Colonic mucosa (tissue), 4 donors: ENCODE measurements around the gene LEMD1. TPM values are rescaled to one million over a fixed set of nuclear protein-coding genes. Genes with fewer than 3 reads are reported as not detected.
A peak's percentile ranks its signal among the peaks of the same experiment; 100 is the strongest.
"Not testable (repeated sequence)": the region's sequence is repeated elsewhere in the genome, so short reads cannot be mapped to it uniquely, and the experiment has no call there.

Experiments used
- DNase-seq: peaks from one replicate; pipeline ENCODE4 v3.0.0-alpha.2; 2020
- H3K27ac ChIP-seq: fragments of 200-600 bp; one replicate; pipeline ENCODE4 v1.8.0; 2021
- H3K27me3 ChIP-seq: fragments of 200-600 bp; one replicate; pipeline ENCODE4 v1.8.0; 2021
- H3K36me3 ChIP-seq: fragments of 200-600 bp; one replicate; pipeline ENCODE4 v1.8.0; 2021
- H3K4me1 ChIP-seq: fragments of 200-600 bp; one replicate; pipeline ENCODE4 v1.8.0; 2021; ENCODE audit warnings: mild to moderate bottlenecking
- H3K4me3 ChIP-seq: fragments of 200-600 bp; one replicate; pipeline ENCODE4 v1.8.0; 2021
- H3K9ac ChIP-seq, 2 donors: one replicate each; pipeline ENCODE4 v1.7.0; 2013; ENCODE audit warnings: control low read depth in 2 of 2, low read depth in 2 of 2, low read length in 2 of 2
- H3K9me3 ChIP-seq: fragments of 200-600 bp; one replicate; pipeline ENCODE4 v1.8.0; 2021
- intact Hi-C: fragments of 100-400 bp; cut with DNase I; formaldehyde crosslinking; loops from one replicate; pipeline ENCODE4 v1.14.1; 2022
- total RNA-seq, 2 donors: library from RNA; stranded (reverse); fragmentation: NEBNext Ultra II Directional in 1 of 2; extraction: Animal tissue kit (Norgen Biotek cat#: 25700) in 1 of 2; gene quantifications; one replicate each; pipeline ENCODE4 v1.2.1, GENCODE V29; 2021
- TF ChIP-seq, protein P1 (sequence below): fragments of 200-600 bp; IDR thresholded peaks from one replicate; pipeline ENCODE4 v1.8.0; 2022; ENCODE audit warnings: antibody characterized with exemption, mild to moderate bottlenecking
- donor health status: healthy.
- donor health status: DM: no; HTN: no; CAD: no.
- donor health status: DM: no; HTN: no; CAD: no.

The LEMD1 gene
- total RNA-seq, 2 donors from 2014 or later = 0.77 to 1.1 TPM

DNA sequence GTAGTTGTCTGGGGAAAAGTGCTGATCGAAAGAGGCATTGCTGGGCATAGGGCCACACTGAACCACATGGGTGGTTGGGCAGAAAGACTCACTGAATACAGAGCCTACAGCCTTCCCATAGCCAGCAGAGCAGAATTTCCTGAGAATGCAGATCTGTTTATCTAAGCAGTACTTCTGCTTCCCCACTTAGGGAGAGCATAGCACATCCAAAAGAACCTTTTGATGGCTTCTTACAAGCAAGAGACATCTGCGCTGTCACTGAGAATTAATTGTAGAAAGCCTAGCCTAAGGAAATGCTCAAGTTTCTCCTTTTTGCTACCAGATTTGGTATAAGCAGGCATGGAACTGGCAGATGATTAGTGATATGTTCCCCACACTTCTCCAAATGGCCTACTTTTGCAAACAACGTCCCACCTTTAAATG lies 52.1 kb downstream of the LEMD1 start:
- Histone ChIP-seq H3K27ac (no peak overlapping the region), H3K27me3 (no peaks in the 10 kb centered on the region), H3K36me3 (no peaks in the 10 kb centered on the region), H3K9me3 (no peaks in the 10 kb centered on the region), H3K4me1 (no peaks in the 10 kb centered on the region), H3K9ac (no peak overlapping the region), H3K4me3 (no peak overlapping the region)
- intact Hi-C loops = loop anchor here (2.0 kb wide), 1 partner anchor 13 kb away; no protein-coding TSS in a partner anchor
- DNase-seq = no peak
- TF ChIP-seq, protein P1, sequence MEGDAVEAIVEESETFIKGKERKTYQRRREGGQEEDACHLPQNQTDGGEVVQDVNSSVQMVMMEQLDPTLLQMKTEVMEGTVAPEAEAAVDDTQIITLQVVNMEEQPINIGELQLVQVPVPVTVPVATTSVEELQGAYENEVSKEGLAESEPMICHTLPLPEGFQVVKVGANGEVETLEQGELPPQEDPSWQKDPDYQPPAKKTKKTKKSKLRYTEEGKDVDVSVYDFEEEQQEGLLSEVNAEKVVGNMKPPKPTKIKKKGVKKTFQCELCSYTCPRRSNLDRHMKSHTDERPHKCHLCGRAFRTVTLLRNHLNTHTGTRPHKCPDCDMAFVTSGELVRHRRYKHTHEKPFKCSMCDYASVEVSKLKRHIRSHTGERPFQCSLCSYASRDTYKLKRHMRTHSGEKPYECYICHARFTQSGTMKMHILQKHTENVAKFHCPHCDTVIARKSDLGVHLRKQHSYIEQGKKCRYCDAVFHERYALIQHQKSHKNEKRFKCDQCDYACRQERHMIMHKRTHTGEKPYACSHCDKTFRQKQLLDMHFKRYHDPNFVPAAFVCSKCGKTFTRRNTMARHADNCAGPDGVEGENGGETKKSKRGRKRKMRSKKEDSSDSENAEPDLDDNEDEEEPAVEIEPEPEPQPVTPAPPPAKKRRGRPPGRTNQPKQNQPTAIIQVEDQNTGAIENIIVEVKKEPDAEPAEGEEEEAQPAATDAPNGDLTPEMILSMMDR = no peak

DNA sequence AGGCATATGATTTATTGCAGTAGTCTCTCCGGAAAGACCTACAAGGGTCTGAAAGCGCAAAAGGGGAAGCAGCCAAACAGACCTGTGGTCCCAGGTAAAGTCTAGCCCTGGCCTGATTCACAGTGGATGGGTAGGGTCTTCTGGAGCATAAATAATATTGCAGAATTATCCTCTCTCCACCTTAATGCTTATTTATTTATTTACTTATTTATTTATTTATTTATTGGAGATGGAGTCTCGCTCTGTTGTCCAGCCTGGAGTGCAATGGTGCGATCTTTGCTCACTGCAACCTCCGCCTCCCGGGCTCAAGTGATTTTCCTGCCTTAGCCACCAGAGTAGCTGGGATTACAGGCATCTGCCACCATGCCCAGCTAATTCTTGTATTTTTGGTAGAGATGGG lies 53.4 kb downstream of the LEMD1 start:
- no peaks in the 10 kb centered on the region for H3K36me3 ChIP-seq
- H3K27me3 ChIP-seq = no peaks in the 10 kb centered on the region
- H3K4me3 ChIP-seq = no peak overlapping the region
- intact Hi-C loops = loop anchor here (2.0 kb wide), 1 partner anchor 14 kb away; no protein-coding TSS in a partner anchor
- H3K27ac ChIP-seq = no peak overlapping the region
- no peaks in the 10 kb centered on the region for H3K9me3 ChIP-seq
- H3K4me1 ChIP-seq = no peaks in the 10 kb centered on the region
- no peak overlapping the region for H3K9ac ChIP-seq
- TF ChIP-seq, protein P1 = no peak
- no peak for DNase-seq

DNA sequence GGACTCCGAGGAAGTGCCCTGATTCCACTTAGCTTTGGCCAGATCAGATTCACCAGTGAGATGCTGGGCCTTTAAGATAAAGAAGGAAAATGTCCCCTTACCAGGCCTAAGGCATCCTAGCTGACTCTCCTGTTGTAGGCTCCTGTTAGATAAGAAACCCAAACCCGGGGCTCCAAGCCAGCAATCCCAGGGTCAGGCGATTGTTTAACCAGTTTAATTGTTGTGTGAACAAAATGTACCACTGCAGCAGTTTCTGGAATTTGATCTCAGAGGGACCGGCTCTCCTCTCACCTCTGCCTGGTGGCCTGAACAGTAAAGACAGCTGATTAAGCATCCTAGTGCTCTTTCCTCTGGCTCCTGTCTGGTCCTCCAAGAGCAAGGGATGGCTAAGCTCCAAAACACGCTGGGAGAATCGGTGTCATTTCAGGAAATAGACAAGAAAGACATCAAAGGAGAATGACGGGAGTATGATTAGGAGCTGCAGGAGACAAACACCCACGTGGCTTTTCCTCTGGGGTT lies 55.9 kb downstream of the LEMD1 start:
- Histone ChIP-seq H3K36me3 (no peaks in the 10 kb centered on the region), H3K9ac (no peak overlapping the region), H3K4me3 (no peak overlapping the region), H3K27ac (no peak overlapping the region), H3K4me1 (no peaks in the 10 kb centered on the region), H3K9me3 (no peaks in the 10 kb centered on the region), H3K27me3 (no peaks in the 10 kb centered on the region)
- DNase-seq = peak; percentile 76
- intact Hi-C loops = no loop called here
- TF ChIP-seq, protein P1 = no peak

DNA sequence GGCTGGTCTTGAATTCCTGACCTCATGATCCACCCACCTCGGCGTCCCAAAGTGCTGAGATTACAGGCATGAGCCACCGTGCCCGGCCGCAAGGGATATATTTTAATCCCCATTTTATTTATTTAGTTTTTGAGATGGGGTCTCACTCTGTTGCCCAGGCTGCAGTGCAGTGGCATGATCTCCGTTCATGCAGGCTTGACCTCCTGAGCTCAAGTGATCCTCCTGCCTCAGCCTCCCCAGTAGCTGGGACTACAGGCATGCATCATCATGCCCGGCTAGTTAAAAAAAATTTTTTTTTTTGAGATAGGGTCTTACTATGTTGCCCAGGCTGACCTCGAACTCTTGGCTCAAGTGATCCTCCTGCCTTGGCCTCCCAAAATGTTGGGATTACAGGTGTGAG lies 56.8 kb downstream of the LEMD1 start:
- intact Hi-C loops, H3K27ac ChIP-seq: not testable (repeated sequence)

DNA sequence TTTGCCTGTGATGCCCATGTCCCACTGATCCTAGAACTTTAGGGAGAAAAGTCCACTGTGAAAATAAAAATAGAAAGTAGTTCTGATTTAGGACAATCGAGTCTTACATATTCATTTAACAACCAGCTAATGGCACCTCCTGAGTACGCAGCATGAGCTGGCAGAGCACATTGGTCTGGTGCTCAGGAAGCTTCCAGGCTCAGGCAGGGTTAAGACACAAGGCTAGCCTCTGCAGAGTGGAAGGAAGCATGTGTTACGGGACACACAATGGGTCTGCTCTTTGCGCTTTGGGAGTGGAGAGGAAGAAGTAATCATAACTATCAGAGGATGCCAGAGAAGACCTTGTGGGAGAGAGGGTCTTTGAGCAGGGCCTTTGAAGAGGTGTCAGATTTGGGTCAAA lies 61.0 kb downstream of the LEMD1 start:
- H3K27ac ChIP-seq = no peak overlapping the region
- H3K4me3 ChIP-seq = no peak overlapping the region
- H3K4me1 ChIP-seq = no peaks in the 10 kb centered on the region
- no peaks in the 10 kb centered on the region for H3K9me3 ChIP-seq
- DNase-seq = no peak
- TF ChIP-seq, protein P1 = no peak
- intact Hi-C loops = no loop called here
- H3K36me3 ChIP-seq = no peaks in the 10 kb centered on the region
- H3K9ac ChIP-seq = no peak overlapping the region
- H3K27me3 ChIP-seq = no peaks in the 10 kb centered on the region

More for the DNA sequence above, 56.8 kb downstream of the LEMD1 start:
- not testable (repeated sequence) for H3K36me3 ChIP-seq, H3K9ac ChIP-seq, H3K4me1 ChIP-seq, H3K4me3 ChIP-seq, H3K9me3 ChIP-seq, DNase-seq, H3K27me3 ChIP-seq

DNA sequence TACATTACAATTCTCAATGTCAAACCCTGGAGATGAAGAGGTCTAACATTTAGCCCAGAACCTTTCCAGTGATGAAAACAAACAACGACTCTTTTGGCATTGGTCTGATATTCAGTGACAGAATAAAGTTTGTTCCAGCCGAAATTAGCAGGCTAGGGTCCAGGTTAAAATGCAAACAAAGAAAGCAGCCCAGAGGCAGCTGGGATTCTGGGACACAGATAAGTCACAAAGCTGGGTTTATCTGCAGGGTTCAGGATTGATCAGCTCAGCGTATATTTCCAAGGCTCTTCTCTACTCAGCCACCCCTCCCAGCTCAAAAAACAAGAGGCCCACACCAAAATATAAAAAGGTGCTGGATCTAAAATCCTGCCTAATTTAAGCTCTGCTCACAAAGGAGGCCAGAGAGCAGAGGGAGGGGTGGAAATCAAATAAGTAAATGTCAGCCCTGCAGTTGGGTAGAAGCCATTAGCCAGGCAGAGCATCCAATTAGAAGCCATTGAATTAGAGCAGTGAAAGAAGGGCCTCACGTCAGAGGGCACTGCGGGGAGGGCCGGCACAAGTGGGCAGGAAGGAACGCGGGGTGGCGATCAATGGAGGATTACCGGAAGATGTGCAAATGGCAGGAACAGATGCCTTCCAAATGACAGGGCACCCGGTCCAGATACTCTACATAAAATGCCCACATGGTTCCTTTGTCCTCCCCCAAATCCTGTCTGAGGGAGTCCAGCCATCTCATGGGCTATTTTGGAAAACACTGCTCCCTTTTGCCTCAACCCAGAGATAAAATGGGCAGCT lies 61.9 kb downstream of the LEMD1 start:
- no peak overlapping the region for H3K4me3 ChIP-seq
- intact Hi-C loops = no loop called here
- DNase-seq = no peak
- H3K36me3 ChIP-seq = no peaks in the 10 kb centered on the region
- H3K27ac ChIP-seq = no peak overlapping the region
- no peaks in the 10 kb centered on the region for H3K9me3 ChIP-seq
- TF ChIP-seq, protein P1 = no peak
- no peak overlapping the region for H3K9ac ChIP-seq
- no peaks in the 10 kb centered on the region for H3K4me1 ChIP-seq
- no peaks in the 10 kb centered on the region for H3K27me3 ChIP-seq
